ENCODE measurements around the gene CACHD1. TPM values are rescaled to one million over a fixed set of nuclear protein-coding genes. Genes with fewer than 3 reads are reported as not detected.

Gene CACHD1
- total and polyA plus RNA-seq, 8 donors: 1.4 to 22.8 (median 4.8) TPM

- H3K4me1 ChIP-seq: peaks cover 0 to 12% (median under 1%) of the 10 kb centered on the region in 4 donors
- no peak for TF ChIP-seq EP300 (IDR thresholded peaks at IDR 0.05)
- TF ChIP-seq POLR2A (IDR thresholded peaks at IDR 0.05): no peak
- TF ChIP-seq POLR2AphosphoS5 (IDR thresholded peaks at IDR 0.05): no peak
- no peak for TF ChIP-seq CTCF (IDR thresholded peaks at IDR 0.05)
- no peak overlapping the region for H3K27ac ChIP-seq
- no peaks in the 10 kb centered on the region for H3K27me3 ChIP-seq
- H3K9me3 ChIP-seq: peaks cover 0 to 9% (median 4%) of the 10 kb centered on the region in 4 donors
- intact Hi-C loops (cut with DNase I; ENCODE audit: low total_unique reads): no loop called here
- peaks cover 0 to 19% (median 16%) of the 10 kb centered on the region in 4 donors for H3K36me3 ChIP-seq
- no peak overlapping the region for H3K4me3 ChIP-seq
- DNase-seq: no peak
- WGBS, 5 donors: 75 to 95% (median 93%) methylated on average over 2 of the region's 2 CpGs
These were observed 92.1 kb downstream of the CACHD1 start for GRCh38 chr1:64561993-64562392.

- Histone ChIP-seq H3K4me3 (no peak overlapping the region), H3K27ac (no peak overlapping the region), H3K9me3 (peaks cover 0 to 9% (median 4%) of the 10 kb centered on the region in 4 donors), H3K27me3 (no peaks in the 10 kb centered on the region), H3K36me3 (peaks cover 0 to 6% (median 5%) of the 10 kb centered on the region in 4 donors), H3K4me1 (peaks cover 0 to 16% (median 7%) of the 10 kb centered on the region in 4 donors)
- DNase-seq: no peak
- TF ChIP-seq EP300 (IDR thresholded peaks at IDR 0.05) (no peak), CTCF (IDR thresholded peaks at IDR 0.05) (no peak), POLR2AphosphoS5 (IDR thresholded peaks at IDR 0.05) (no peak), POLR2A (IDR thresholded peaks at IDR 0.05) (no peak)
- 72 to 84% (median 79%) methylated on average over 5 of the region's 5 CpGs for WGBS, 5 donors
- intact Hi-C loops (cut with DNase I; ENCODE audit: low total_unique reads): no loop called here
These were observed 94.1 kb downstream of the CACHD1 start for GRCh38 chr1:64563958-64564565.

- Histone ChIP-seq H3K4me1 (peaks cover 0 to 21% (median 7%) of the 10 kb centered on the region in 4 donors), H3K27me3 (no peaks in the 10 kb centered on the region), H3K36me3 (no peaks in the 10 kb centered on the region), H3K4me3 (no peak overlapping the region), H3K9me3 (peaks cover 0 to 9% (median 4%) of the 10 kb centered on the region in 4 donors), H3K27ac (no peak overlapping the region)
- TF ChIP-seq CTCF (IDR thresholded peaks at IDR 0.05): no peak
- TF ChIP-seq POLR2A (IDR thresholded peaks at IDR 0.05): no peak
- TF ChIP-seq POLR2AphosphoS5 (IDR thresholded peaks at IDR 0.05): no peak
- no peak for TF ChIP-seq EP300 (IDR thresholded peaks at IDR 0.05)
- 73 to 90% (median 83%) methylated on average over 3 of the region's 3 CpGs for WGBS, 5 donors
- DNase-seq: no peak
- intact Hi-C loops (cut with DNase I; ENCODE audit: low total_unique reads): no loop called here
These were observed 95.0 kb downstream of the CACHD1 start for GRCh38 chr1:64564891-64565290.

GRCh38 chr1:64567426-64568170 is 97.7 kb downstream of the CACHD1 start:
- WGBS, 5 donors: 59 to 73% (median 63%) methylated on average over 7 of the region's 7 CpGs

More at GRCh38 chr1:64567426-64568170, 97.7 kb downstream of the CACHD1 start:
- TF ChIP-seq POLR2A (IDR thresholded peaks at IDR 0.05): no peak
- TF ChIP-seq POLR2AphosphoS5 (IDR thresholded peaks at IDR 0.05): no peak
- no peak for TF ChIP-seq CTCF (IDR thresholded peaks at IDR 0.05)
- TF ChIP-seq EP300 (IDR thresholded peaks at IDR 0.05): no peak
- Histone ChIP-seq H3K4me1 (peaks cover 0 to 21% (median 10%) of the 10 kb centered on the region in 4 donors), H3K9me3 (peaks cover 0 to 5% (median 2%) of the 10 kb centered on the region in 4 donors), H3K27me3 (no peaks in the 10 kb centered on the region), H3K4me3 (no peak overlapping the region), H3K27ac (no peak overlapping the region), H3K36me3 (no peaks in the 10 kb centered on the region)
- intact Hi-C loops (cut with DNase I; ENCODE audit: low total_unique reads): no loop called here
- peak in 1 of 2 donors; percentile 23 for DNase-seq
